ENCODE results near the gene PSMF1. TPM values are rescaled to one million over a fixed set of nuclear protein-coding genes. Genes with fewer than 3 reads are reported as not detected.

The PSMF1 gene
- total and polyA plus RNA-seq, 2 of the 13 experiments (the other 11 are each of a cell fraction or from before 2014, with no cell fraction given): 82.5 to 86.0 TPM

DNA sequence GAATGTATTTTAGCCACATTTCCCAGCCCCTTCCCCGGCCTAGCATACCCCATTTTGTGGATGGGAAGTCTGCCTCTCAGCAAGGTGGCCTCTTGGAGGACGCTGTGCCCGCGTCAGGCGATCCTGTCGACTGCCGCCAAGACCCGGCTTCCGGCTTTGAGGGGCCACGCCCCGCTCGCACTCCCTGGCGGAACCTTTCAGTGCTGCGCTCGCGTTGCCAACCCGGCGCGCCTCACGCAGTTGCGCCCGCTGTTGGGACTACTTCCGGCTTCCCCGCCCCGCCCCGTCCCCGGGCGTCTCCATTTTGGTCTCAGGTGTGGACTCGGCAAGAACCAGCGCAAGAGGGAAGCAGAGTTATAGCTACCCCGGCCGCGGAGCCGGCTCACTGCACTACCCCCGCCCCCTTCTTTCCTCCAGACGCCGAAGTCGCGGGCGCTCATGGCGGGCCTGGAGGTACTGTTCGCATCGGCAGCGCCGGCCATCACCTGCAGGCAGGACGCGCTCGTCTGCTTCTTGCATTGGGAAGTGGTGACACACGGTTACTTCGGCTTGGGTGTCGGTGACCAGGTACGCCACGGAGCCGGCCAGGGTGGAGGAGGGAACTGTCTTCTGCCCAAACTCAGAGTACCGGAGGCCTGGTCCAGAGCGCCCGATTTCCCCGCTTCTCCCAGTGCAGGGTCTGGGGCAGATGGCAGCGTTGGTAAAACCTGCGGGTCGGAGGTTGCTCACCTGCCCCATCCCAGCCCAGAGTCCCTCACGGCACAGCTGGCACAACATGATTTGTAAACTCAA, at the start of gene PSMF1 (continued):
- peak; percentile 67; the same call in 1 of the 2 replicates for TF ChIP-seq ZNF816 (CRISPR knock-in tag; IDR thresholded peaks at IDR 0.05; ENCODE audit: borderline replicate concordance)
- TF ChIP-seq ZNF207 (IDR thresholded peaks at IDR 0.05; ENCODE audit: borderline replicate concordance): no peak
- TF ChIP-seq CENPX (CRISPR knock-in tag; IDR thresholded peaks at IDR 0.05): no peak
- TF ChIP-seq ZNF546 (CRISPR knock-in tag; conservative IDR thresholded peaks at IDR 0.05): no peak; the same call in 1 of the 2 replicates
- peak; percentile 72 for TF ChIP-seq CHD2 (IDR thresholded peaks at IDR 0.05; ENCODE audit: low read depth, low read length)
- TF ChIP-seq TEAD2 (CRISPR knock-in tag; IDR thresholded peaks at IDR 0.05): peak; percentile 76; the same call in 1 of the 2 replicates
- TF ChIP-seq, protein P1, sequence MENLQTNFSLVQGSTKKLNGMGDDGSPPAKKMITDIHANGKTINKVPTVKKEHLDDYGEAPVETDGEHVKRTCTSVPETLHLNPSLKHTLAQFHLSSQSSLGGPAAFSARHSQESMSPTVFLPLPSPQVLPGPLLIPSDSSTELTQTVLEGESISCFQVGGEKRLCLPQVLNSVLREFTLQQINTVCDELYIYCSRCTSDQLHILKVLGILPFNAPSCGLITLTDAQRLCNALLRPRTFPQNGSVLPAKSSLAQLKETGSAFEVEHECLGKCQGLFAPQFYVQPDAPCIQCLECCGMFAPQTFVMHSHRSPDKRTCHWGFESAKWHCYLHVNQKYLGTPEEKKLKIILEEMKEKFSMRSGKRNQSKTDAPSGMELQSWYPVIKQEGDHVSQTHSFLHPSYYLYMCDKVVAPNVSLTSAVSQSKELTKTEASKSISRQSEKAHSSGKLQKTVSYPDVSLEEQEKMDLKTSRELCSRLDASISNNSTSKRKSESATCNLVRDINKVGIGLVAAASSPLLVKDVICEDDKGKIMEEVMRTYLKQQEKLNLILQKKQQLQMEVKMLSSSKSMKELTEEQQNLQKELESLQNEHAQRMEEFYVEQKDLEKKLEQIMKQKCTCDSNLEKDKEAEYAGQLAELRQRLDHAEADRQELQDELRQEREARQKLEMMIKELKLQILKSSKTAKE (CRISPR knock-in tag; IDR thresholded peaks at IDR 0.05; ENCODE audit: borderline replicate concordance): peak; percentile 64; the same call in 1 of the 2 replicates
- TF ChIP-seq CEBPB (IDR thresholded peaks at IDR 0.05; ENCODE audit: borderline replicate concordance, low read depth, low read length): 0 out of 2 replicates have a peak, but pooled peaks have one; percentile 11
- TF ChIP-seq TRIM24 (CRISPR knock-in tag; IDR thresholded peaks at IDR 0.05): 0 out of 2 replicates have a peak, but pooled peaks have one; percentile 18
- TF ChIP-seq, protein P2, sequence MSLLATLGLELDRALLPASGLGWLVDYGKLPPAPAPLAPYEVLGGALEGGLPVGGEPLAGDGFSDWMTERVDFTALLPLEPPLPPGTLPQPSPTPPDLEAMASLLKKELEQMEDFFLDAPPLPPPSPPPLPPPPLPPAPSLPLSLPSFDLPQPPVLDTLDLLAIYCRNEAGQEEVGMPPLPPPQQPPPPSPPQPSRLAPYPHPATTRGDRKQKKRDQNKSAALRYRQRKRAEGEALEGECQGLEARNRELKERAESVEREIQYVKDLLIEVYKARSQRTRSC (CRISPR knock-in tag; IDR thresholded peaks at IDR 0.05; ENCODE audit: low read depth): no peak; the same call in 1 of the 2 replicates
- TF ChIP-seq, protein P3, sequence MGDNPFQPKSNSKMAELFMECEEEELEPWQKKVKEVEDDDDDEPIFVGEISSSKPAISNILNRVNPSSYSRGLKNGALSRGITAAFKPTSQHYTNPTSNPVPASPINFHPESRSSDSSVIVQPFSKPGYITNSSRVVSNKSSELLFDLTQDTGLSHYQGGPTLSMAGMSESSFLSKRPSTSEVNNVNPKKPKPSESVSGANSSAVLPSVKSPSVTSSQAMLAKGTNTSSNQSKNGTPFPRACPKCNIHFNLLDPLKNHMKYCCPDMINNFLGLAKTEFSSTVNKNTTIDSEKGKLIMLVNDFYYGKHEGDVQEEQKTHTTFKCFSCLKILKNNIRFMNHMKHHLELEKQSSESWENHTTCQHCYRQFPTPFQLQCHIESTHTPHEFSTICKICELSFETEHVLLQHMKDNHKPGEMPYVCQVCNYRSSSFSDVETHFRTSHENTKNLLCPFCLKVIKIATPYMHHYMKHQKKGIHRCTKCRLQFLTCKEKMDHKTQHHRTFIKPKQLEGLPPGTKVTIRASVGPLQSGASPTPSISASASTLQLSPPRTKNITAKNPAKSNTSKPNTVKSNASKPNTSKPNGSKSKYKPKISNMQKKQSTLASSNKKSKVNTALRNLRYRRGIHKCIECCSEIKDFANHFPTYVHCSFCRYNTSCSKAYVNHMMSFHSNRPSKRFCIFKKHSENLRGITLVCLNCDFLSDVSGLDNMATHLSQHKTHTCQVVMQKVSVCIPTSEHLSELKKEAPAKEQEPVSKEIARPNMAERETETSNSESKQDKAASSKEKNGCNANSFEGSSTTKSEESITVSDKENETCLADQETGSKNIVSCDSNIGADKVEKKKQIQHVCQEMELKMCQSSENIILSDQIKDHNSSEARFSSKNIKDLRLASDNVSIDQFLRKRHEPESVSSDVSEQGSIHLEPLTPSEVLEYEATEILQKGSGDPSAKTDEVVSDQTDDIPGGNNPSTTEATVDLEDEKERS (CRISPR knock-in tag; IDR thresholded peaks at IDR 0.05): peak; percentile 99
- peak; percentile 98 for TF ChIP-seq TBX2 (CRISPR knock-in tag; IDR thresholded peaks at IDR 0.05; ENCODE audit: borderline replicate concordance)
- peak; percentile 77 for TF ChIP-seq RAD21 (CRISPR knock-in tag; IDR thresholded peaks at IDR 0.05)
- TF ChIP-seq ZZZ3 (CRISPR knock-in tag; IDR thresholded peaks at IDR 0.05; ENCODE audit: borderline replicate concordance): peak; percentile 96
- TF ChIP-seq, protein P4, sequence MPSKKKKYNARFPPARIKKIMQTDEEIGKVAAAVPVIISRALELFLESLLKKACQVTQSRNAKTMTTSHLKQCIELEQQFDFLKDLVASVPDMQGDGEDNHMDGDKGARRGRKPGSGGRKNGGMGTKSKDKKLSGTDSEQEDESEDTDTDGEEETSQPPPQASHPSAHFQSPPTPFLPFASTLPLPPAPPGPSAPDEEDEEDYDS (CRISPR knock-in tag; IDR thresholded peaks at IDR 0.05): peak; percentile 90
- TF ChIP-seq ZNF441 (CRISPR knock-in tag; IDR thresholded peaks at IDR 0.05; ENCODE audit: borderline replicate concordance): peak; percentile 97
- no peak for TF ChIP-seq RORA (CRISPR knock-in tag; IDR thresholded peaks at IDR 0.05)
- TF ChIP-seq ZKSCAN5 (CRISPR knock-in tag; IDR thresholded peaks at IDR 0.05): peak; percentile 75
- TF ChIP-seq, protein P5, sequence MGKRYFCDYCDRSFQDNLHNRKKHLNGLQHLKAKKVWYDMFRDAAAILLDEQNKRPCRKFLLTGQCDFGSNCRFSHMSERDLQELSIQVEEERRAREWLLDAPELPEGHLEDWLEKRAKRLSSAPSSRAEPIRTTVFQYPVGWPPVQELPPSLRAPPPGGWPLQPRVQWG (CRISPR knock-in tag; IDR thresholded peaks at IDR 0.05; ENCODE audit: borderline replicate concordance, low read depth): no peak
- no peak for TF ChIP-seq SMARCC2 (IDR thresholded peaks at IDR 0.05)
- TF ChIP-seq CBX1 (IDR thresholded peaks at IDR 0.05; ENCODE audit: low read depth): peak; percentile 99
